Islet of Langerhans (tissue), 1 donor: ENCODE measurements around the gene RGS10.

Experiments used
- FAIRE-seq: peaks from one replicate; lab custom pipeline; 2011; peaks lifted over from hg19 to GRCh38; lab: Jason Lieb, UNC

The RGS10 gene

GRCh38 chr10:119495545-119495944 lies 47.0 kb downstream of the RGS10 start:
- FAIRE-seq: no peak

GRCh38 chr10:119495021-119495505 lies 47.5 kb downstream of the RGS10 start:
- no peak for FAIRE-seq

- FAIRE-seq: no peak
These were observed 48.1 kb downstream of the RGS10 start for GRCh38 chr10:119494236-119495020.

- FAIRE-seq: no peak
These were observed 49.4 kb downstream of the RGS10 start for GRCh38 chr10:119493155-119493554.

- FAIRE-seq: no peak
These were observed 50.4 kb downstream of the RGS10 start for GRCh38 chr10:119491966-119492757.

GRCh38 chr10:119489991-119490326 lies 52.6 kb downstream of the RGS10 start:
- FAIRE-seq: no peak

- FAIRE-seq: no peak
These were observed 53.8 kb downstream of the RGS10 start for GRCh38 chr10:119488675-119489074.

GRCh38 chr10:119483839-119484238 lies 58.7 kb downstream of the RGS10 start:
- FAIRE-seq: no peak

GRCh38 chr10:119483001-119483400 lies 59.5 kb downstream of the RGS10 start:
- no peak for FAIRE-seq

- no peak for FAIRE-seq
These were observed 60.6 kb downstream of the RGS10 start for GRCh38 chr10:119481781-119482426.

- FAIRE-seq: no peak
These were observed 61.9 kb downstream of the RGS10 start for GRCh38 chr10:119480667-119481066.

- FAIRE-seq: no peak
These were observed 63.0 kb downstream of the RGS10 start for GRCh38 chr10:119479532-119479931.

- no peak for FAIRE-seq
These were observed 63.6 kb downstream of the RGS10 start for GRCh38 chr10:119478811-119479341.

- no peak for FAIRE-seq
These were observed 64.3 kb downstream of the RGS10 start for GRCh38 chr10:119478111-119478802.

GRCh38 chr10:119477444-119477843 lies 65.1 kb downstream of the RGS10 start:
- no peak for FAIRE-seq

GRCh38 chr10:119474606-119475005 lies 67.9 kb downstream of the RGS10 start:
- no peak for FAIRE-seq

- no peak for FAIRE-seq
These were observed 68.7 kb downstream of the RGS10 start for GRCh38 chr10:119473771-119474170.

- FAIRE-seq: no peak
These were observed 71.4 kb downstream of the RGS10 start for GRCh38 chr10:119470920-119471702.

- no peak for FAIRE-seq
These were observed 72.7 kb downstream of the RGS10 start for GRCh38 chr10:119469846-119470245.

- FAIRE-seq: no peak
These were observed 73.2 kb downstream of the RGS10 start for GRCh38 chr10:119469325-119469707.
